Measurements from ENCODE around the gene PLIN4.

PLIN4 gene

DNA sequence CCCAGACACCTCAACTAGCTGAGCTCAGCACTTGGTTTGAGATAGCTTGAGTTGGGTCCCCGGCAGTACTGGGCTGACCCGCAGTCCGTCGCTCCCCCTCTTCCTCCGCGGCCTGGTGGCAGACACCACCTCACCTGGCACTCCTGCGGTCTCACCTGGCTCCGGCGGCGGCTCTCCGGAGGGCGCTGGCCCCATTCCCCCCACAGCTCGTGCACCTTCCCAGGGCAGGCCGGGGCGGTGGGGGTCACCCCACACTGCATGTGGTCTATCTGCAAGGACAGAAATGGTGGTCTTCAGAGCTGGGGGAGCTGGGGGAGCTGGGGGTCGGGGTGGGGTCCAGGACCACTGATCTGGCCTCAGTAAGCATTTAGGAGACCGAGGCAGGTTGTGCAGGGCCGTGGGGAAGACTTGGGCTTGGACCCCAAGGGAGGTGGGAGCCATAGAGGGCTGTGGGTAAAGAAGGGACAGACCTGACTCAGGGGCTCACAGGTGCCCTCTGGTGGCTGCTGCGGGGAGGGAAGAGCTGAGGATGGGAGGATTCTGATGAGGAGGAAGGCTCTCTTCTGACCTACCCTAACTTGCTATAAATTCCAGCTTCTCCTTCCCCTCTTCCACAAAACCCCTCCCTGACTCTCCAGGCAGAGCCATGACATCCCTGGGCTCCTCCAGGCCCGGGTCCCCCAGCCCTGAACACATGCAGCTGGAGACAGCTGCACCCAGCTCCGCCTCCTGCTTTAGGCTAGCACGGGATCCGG, 6.7 kb upstream of the PLIN4 start:
- DNase-seq = peak; percentile 69

DNA sequence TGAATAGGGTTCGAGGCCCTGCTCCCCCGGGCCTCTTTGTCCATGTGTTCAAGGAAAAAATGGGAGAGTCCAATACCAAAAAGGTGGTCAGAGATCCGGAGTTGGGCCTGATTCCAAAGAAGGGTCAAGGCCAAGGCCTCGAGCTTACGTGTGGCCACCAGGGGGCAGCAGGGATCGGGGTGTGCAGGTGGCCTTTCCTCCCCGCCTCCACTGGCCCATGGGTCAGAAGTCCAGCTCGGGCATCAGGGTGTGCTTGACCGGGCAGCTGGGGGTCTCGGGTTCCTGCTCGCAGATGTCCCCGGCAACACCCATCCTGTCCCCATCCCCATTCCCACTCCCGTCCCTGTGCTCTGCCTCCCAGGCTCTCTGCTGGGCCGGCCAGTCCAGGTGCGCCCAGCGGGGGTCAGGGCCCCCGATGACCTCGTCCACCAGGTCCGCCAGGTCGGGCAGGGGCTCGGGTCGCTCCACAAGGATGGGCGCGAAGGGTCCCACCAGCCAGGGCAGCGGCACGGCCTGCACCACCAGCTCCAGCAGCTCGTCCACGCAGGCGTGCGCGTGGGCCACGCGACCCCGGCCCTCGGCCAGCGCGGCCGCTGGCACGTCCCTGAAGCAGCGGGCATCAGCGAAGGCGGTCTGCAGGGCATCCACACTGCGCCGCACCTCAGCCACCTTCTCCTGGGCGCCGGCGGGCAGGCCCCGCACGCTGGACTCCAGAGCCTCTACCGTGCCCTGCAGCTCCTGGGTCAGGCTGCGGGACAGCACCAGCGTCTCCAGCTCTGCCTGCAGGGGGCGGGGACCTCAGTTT, 5.2 kb upstream of the PLIN4 start:
- DNase-seq = peak; percentile 23

DNA sequence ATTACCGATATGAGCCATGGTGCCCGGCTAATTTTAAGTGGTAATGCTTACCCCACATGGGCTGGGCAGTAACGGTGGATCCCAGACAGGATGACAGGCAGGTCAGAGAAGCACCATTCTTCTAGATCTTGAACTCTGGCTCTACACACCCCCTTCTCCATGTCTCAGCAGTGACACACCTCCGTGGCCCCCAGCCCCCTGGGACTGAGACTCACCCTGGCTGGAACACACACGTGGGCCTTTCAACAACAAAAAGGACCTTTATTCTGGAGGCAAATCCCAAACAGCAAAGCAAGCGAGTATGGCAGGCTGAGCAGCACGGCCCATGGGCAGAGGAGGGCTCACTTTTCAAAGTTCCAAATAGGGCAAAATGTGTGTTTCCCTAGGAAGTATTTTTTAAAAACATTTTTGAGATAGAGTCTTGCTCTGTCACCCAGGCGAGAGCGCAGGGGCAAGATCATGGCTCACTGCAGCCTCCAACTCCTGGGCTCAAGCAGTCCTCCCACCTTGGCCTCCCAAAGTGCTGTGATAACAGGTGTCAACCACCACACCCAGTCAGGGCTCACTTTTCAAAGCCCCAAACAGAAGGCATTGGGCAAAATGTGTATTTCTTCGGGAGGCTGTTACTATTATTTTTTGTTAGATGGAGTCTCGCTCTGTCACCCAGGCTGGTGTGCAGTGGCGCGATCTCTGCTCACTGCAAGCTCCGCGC, 4.2 kb upstream of the PLIN4 start:
- no peak for DNase-seq

DNA sequence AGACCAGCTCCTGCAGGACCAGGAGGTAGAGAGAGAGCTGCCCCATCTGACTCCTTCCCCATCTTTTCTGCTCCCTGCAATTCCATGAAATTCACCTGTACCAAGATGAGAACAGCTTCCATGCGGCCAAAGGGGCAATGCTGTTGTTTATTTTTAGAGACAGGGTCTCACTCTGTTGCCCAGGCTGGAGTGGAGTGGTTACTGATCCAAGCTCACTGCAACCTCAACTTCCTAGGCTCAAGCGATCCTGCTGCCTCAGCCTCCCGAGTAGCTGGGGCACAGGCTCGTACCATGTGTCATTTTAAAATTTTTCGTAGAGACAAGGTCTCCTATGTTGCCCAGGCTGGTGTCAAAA, 3.6 kb upstream of the PLIN4 start:
- no peak for DNase-seq

DNA sequence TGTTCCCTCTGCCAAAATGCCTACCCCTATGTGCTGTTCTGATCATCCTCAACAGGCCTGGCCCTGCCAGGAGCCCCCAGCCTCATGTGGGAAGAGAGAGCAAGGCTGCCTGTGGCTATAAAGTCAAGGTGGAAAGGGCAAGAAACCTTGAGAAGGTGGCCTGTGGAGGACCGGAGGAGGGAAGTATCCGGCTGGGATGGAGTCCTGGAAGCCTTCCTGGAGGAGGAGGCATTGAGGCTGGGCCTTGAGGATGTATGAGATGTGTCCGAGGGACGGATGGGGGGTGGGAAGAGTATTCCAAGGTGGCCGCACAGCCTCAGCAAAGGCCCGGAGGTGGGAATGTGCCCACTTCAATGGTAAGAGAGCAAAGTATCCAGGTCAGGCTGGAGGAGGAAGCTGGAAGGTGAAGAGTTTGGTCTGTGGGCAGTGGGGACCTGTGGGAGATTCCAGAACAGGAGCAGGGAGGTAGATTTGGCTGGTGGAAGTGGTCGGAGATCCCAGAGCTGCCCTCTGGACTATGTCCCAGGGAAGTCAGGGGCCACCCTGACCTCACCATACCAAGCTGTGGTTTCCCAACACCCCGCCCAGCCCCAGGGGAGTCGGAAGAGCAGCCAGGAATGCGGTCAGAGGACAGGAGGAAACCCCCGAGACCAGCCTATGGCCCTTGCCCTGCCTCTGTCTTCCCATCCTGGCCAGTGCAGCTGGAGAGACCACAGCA, 3.0 kb upstream of the PLIN4 start:
- DNase-seq = no peak

DNA sequence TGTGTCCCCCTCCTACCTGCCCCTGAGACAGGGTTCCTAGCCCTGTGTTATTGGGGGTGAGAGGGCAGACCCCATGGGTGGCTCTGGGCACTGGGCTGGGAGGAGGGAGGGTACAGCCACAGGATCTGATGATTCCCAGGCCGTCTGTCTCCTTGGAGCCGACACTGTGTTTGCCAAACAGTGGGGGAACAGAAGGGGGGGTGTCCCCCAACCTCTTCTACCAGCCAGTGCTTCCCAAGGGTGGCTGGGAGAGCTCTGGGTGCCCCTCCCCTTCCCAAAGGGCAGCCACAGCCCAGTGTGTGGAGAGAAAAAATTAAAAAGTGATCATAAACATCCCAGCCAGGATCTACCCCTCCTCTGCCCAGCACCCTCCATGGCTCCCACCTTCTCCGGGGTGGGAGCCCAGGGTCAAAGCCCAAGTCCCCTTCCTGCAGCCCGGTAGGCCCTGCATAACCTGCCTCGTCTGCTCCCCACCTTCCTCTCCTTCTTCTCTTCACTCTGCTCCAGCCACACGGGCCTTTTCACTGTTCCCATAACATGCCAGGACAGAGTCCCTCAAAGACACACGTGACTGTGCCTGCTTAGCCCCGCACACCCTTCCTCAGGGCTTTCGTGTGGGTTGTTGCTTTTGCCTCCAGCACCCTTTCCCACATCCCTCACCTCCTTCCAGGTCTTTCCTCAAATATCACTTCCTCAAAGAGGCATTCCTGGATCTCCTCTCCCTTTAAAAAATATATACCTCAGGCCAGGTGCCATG, 1.4 kb upstream of the PLIN4 start:
- DNase-seq = no peak

DNA sequence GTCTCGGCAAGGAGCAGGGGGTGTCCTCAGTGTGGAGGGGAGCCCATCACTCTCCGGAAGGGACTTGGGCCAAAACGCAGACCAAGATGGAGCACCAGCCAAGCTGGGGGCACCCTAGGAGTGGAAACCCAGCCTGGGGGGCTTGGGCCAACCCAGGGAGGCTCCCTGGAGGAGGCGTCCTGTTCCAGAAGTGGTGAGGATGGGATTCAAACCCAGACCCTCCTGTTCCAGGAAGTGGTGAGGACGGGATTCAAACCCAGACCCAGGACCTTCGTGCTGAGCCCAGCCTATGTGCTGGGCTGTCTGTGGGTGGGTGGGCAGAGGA, 848 bp upstream of the PLIN4 start:
- no peak for DNase-seq

DNA sequence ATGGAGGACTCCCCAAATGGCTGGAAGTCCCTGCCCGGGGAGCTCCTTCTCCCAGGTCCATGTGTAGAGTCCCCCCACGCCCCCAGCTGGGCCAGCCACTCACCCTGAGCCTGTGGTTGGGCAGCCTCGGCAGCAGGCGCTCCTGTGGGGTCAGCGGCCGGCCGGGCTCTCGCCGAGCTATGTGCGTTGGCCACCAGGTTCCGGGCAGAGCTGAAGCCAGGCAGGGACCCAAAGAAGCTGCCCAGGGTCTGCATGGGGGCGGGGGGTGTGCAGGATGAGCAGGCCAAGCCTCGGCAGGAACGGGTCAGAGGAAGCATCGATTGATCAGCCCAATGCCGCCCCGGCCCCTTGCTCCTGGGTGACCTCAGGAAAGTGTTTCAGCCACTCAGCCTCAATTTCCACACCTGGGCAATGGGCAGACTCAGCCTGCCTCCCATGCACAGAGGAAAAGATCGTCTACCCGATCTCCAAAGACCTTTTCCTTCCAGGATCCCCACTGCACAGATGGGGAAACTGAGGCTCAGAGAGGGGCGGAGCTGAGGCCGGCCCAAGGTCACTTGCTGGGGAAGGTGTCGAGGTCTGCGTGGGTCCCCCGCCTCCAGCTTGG, 732 bp downstream of the PLIN4 start:
- DNase-seq = no peak

DNA sequence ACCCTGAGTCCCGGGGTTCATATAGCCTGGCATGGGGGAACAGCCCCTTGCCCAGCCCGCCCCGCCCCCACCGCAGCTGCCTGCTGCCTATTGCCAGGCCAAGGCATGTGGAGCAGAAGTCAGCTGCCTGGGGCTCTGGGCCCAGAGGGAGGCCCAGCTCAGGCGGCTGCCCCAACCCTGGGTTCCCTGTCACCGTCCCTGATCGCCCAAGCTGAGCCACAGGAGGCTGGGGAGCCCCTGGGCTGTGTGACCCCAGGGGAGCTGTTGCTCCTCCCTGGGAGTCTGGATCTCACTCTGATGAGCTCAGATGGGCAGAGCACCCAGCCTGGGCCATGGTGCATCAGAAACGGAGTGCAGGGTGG, 1.4 kb downstream of the PLIN4 start:
- DNase-seq = no peak

DNA sequence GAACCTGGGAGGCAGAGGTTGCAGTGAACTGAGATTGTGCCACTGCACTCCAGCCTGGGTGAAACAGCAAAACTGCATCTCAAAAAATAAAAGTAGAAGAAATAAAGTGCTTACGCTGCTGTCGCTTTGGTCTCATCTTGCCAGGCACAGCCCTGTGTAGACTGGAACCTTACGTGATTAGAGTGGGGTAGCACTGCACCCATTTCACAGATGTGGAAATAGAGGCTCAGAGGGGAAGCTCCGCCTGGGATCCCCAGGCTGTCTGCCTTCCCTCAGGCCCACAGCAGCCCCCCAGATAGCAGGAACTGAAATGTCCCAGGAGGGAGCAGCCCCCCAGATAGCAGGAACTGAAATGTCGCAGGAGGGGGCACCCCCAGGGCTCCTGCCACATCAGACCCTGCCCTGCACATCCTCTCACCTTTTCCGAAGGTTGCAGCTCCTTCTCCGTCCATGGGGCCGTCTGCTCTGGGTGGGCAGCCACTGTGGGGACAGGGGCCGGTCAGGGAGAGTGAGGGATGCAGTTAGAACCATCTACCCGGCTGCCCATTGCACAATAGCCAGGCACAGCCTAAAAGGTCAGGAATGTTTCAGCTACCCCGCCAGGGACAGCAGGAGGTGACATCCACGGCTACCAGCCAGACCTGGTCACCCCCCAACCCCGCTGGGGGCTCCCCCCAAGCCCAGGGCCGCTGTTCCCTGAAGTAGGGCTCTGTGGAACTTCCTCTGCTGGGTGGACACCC, 1.9 kb downstream of the PLIN4 start:
- DNase-seq = no peak

DNA sequence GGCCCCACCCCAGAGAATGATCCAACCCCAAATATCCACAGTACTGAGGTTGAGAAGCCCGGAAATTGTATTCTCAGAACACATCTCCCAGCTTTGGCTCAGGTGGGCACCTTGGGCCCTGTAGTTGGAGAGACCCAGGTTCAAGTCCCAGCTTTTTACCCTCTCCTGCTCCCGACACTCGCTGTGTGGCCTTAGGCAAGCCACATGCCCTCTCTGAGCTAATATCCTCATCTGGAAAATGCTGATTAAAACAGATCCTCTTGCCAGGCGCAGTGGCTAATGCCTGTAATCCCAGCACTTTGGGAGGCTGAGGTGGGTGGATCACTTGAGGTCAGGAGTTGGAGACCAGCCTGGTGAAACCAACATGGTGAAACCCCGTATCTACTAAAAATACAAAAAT, 2.6 kb downstream of the PLIN4 start:
- DNase-seq = no peak

DNA sequence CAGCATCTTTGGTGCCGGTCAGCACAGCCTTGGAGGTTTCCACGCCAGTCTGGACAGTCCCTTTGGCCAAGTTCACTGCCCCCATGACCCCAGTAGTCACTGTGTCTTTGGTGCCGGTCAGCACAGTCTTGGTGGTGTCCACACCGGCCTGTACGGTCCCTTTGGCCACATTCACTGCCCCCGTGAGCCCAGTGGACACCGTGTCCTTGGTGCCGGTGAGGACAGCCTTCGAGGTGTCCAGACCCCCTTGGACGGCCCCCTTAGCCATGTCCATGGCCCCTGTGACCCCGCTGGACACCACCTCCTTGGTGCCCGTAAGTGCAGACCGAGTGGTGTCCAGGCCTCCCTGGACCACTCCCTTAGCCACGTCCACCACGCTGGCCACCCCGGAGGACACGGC, 5.0 kb downstream of the PLIN4 start:
- DNase-seq = no peak

DNA sequence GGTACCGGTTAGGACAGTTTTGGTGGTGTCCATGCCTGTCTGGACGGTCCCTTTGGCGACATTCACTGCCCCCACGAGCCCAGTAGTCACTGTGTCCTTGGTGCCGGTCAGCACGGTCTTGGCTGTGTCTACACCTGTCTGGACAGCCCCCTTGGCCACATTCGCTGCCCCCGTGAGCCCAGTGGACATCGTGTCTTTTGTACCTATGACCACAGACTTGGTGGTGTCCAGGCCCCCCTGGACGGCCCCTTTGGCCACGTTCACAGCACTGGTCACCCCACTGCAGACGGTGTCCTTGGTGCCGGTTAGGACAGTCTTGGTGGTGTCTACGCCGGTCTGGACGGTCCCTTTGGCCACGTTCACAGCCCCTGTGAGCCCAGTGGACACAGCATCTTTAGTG, 6.2 kb downstream of the PLIN4 start:
- no peak for DNase-seq

DNA sequence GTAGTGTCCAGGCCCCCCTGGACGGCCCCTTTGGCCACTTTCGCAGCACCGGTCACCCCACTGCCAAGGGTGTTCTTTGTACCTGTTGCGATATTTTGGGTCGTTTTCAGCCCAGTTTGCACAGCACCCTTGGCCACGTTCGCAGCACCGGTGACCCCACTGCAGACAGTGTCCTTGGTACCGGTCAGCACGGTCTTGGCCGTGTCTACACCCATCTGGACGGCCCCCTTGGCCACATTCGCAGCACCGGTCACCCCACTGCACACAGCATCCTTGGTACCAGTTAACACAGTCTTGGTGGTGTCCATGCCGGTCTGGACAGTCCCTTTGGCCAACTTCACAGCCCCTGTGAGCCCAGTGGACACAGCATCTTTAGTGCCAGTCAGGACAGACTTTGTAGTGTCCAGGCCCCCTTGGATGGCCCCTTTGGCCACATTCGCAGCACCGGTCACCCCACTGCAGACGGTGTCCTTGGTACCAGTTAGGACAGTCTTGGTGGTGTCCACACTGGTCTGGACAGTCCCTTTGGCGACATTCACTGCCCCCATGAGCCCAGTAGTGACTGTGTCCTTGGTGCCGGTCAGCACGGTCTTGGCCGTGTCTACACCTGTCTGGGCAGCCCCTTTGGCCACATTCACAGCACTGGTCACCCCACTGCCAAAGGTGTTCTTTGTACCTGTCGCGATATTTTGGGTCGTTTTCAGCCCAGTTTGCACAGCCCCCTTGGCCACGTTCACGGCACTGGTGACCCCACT, 6.8 kb downstream of the PLIN4 start:
- no peak for DNase-seq

DNA sequence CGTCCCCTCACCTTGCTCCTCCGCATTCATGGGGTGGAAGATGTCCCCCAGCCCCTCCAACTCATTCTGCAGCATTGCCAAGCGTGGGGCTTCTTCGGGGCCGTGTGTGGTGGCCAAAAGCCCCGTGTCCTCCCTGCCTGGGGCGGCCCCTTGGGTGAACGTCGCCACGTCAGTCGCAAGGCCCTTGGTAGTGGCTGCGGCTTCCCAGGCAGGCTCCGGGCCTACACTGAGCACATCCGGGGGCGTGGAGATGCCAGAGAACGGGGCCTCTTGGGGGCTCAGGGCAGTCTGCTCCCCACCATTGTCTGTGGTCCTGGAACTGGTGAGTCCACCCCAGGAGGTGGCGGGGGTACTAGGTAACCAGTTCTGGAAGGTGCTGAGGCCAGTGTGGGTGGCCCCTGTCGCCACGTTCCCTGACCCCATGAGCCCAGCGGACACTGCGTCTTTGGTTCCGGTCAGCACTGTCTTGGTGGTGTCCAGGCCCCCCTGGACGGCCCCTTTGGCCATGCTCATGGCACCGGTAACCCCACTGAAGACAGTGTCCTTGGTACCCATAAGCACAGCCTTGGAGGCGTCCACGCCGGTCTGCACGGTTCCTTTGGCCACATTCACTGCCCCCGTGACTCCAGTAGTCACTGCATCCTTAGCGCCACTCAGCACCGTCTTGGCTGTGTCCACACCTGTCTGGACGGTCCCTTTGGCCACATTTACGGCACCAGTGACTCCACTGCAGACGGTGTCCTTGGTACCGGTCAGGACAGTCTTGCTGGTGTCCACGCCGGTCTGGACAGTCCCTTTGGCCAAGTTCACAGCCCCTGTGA, 7.6 kb downstream of the PLIN4 start:
- DNase-seq = no peak

DNA sequence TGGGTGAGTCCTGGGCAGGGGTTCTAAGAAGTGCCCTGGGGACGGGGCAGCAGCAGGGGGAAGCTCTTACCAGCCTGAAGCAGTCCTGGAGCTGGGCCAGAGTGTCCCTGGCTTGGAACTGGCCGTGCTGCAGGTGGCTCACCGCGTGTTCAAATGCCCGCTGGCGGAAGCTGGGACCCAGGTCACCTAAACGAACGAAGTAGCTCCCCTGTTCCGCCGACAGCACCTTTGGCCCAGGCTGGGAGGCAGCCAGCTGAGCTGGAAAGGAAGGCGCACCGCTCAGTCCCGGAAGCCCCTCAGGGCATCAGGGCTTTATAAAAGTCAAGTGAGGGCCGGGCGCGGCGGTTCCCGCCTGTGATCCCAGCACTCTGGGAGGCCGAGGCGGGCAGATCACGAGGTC, 9.6 kb downstream of the PLIN4 start:
- DNase-seq = no peak

DNA sequence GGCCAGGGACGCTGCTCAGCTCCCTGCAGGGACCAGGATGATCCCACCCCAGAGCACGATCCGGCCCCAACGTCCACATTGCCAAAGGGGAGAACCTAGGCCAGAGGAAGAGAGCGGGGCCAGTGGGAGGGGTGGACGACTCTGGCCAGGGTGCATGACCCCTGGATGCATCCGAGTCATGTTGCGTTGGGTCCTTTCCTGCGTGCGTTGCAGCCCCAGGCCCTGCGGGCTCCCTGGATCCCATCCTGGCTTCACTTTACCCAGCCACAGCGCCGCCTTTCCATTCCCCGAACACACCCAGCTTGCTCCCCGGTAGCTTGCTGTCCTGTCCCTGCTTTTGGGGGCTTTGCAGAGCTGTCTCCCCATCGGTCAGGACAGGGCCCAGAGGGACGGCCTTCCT, 10.5 kb downstream of the PLIN4 start:
- no peak for DNase-seq

DNA sequence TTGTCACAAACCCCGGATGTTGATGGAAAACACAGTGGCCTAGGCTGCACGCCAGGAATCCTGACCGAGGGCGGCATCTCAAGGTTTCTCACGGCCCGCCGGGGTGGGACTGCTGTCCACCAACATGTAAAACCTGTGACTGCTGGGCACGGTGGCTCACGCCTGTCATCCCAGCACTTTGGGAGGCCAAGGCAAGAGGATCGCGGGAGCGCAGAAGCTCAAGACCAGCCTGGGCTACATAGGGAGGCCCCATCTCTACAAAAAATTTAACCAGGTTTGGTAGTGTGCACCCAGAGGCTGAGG, 11.2 kb downstream of the PLIN4 start:
- DNase-seq = no peak

DNA sequence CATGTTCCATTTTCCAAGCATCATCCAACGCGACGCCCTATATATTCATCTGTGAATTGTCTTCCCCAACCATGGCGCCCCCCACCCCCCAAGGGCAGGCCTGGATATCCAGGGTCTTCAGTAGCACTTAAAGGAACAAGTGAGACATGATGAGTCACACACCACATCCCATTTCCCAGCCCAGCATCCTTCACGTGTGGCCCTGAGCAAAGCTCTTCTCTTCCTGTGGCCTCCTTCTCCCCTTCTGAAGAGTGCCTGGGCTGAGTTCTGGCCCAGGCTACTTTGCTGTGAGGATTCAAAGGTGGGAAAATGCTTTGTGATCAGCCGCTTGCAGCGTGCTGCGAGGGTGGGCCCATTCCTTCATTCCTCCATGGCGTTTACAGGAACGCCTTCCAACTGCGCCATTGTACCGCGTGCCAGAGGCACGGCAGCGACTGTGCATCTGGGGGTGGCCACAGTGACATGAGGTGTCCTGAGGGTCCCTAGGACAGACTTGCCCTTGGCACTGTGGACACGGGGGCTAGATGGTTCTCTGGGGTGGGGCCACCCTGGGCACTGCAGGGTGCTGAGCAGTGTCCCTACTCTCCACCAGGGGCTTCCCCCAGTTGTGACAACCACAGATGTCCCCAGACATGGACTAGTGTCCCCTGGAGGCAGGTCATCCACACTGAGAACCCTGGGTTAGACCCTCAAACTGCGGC, 11.7 kb downstream of the PLIN4 start:
- no peak for DNase-seq
